NCI-H2227 (cell line): ENCODE results near the gene PFKP.
"Not testable (repeated sequence)": the region's sequence is repeated elsewhere in the genome, so short reads cannot be mapped to it uniquely, and the experiment has no call there.

ENCODE experiments used
- DNase-seq: peaks from one replicate; lab custom pipeline; 2025; ENCODE audit not compliant: unreplicated experiment; lab: John Stamatoyannopoulos, UW

Gene PFKP

DNA sequence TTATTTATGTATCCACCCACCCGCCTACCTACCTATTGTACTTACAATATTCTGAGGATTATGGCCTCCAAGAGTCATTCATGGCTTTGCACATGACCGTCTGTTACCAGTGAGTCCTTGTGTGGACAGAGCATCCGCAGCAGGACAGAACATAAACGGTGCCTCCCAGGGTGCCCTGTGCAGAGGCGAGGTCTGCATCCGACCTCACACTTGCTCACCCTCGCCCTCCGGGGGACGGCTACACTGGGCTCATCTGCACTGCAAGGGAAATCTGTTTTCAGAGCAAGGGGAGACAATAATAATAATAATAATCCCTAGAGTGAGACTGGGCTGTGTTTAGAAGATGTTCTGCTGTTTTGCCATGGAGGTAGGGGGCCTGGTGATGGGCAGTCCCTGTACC is 29.8 kb downstream of the PFKP start:
- no peak for DNase-seq

DNA sequence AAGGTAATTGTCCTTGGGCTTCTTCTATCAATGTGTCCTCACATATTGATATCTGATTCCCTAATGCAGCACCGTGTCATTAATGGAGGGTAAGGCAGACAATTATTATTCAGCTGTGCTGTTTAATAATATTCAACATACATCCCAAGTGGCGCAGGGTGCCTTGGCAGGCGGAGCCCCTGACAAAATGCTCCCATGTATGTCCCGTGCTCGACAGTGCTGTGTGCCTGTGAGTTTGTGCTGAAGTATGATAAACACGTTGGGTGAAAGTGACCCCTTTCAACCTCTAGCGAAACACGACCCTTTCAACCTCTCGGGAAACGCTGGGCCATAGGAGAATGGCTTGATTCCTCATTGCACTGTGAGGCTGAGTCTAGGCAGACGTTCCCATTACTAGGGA is 31.3 kb downstream of the PFKP start:
- DNase-seq: no peak

DNA sequence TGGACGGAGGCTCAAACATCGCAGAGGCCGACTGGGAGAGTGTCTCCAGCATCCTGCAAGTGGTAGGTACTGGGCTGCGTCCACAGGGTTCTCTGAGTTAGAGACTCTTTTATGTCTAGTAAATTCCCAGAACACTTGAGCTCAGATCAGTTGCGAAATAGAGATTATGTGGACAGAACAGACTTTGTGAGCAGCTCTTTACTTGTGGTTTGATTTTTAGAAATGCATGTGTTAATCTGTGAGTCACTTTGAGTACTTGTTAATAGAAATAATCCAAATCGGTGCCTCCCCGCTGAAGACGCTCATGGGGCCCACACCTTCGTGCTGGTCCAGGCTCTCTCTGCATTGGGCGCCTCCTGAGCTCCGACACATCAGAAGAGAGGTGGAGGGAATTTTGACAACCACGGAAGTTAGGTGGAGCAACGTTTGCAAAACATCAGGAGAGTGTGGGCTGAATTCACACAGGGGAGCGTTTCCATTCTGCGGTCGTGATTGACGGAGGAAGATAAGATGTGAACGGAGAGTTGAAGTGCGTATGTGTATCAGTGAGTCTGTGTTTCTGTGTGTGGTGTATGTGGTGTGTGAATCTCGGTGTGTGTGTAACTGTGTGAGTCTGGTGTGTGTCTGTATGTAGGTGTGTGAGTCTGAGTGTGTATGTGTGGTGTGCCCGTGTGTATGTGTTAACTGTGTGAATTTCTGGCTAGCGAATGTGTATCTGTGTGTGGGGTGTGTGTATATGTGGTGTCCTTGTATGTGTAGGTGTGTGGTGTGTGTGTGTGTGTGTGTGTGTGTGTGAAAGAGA is 32.1 kb downstream of the PFKP start:
- no peak for DNase-seq

DNA sequence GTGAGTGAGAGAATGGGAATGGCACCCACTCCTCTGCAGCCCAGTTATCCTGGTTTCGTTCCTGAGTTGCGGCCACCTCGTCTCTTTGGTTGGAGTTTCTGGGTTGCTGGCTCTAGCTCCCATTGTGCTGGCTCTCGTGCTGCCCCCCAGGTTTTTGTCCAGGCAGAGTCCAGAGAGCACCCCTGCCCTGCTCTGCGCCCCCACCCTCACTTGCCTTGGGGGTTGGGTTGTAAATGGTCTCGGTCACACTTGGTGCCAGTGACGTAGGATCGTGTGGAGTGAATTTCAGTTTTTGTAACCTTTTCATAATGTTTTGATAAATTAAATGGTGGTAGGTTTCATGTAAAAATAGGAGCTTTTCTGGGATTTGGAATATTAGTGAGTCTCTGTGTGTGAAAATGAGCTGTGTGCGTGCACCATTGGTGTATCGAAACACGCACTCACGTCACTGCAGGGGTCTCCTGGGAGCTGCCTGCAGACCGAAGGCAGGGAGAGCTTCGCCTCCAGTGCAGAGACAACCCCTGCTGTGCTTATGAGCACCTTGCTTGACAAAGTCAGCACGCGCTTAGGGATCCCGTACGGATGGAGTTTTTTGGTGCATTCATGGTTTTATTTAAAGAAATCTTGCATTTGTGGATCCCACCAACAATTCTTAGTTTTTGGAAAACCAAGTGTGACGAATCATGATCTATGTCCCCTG is 32.9 kb downstream of the PFKP start:
- DNase-seq: no peak

DNA sequence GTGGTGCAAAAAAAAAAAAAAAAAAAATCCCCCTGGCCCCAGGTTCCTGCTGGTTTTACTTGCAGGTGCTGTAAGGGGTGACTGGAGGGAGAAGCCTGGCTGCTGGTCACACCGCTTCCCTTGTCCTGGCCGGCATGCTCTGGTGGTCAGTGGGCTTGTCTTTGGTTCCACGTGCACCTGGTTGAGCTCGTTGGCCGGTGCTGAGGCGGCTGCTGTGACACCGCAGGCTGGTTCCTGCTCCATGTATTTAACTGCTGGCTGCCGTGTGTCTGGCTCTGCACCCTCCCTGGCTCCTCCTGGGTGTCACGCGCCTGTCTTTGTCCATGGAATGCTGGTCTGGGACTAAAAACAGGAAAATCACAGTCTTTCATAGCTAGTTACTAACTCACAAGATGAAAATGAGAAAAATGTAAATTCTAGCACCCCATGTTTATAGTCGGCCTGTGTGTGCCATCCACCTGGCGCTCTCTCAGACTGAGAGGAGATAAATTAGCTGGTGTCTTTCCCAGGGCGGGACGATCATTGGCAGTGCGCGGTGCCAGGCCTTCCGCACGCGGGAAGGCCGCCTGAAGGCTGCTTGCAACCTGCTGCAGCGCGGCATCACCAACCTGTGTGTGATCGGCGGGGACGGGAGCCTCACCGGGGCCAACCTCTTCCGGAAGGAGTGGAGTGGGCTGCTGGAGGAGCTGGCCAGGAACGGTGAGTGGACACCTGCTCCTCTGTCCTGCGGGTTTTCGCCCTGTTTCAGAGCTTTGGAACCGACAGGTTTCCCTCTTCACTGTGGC is 33.7 kb downstream of the PFKP start:
- DNase-seq: no peak

DNA sequence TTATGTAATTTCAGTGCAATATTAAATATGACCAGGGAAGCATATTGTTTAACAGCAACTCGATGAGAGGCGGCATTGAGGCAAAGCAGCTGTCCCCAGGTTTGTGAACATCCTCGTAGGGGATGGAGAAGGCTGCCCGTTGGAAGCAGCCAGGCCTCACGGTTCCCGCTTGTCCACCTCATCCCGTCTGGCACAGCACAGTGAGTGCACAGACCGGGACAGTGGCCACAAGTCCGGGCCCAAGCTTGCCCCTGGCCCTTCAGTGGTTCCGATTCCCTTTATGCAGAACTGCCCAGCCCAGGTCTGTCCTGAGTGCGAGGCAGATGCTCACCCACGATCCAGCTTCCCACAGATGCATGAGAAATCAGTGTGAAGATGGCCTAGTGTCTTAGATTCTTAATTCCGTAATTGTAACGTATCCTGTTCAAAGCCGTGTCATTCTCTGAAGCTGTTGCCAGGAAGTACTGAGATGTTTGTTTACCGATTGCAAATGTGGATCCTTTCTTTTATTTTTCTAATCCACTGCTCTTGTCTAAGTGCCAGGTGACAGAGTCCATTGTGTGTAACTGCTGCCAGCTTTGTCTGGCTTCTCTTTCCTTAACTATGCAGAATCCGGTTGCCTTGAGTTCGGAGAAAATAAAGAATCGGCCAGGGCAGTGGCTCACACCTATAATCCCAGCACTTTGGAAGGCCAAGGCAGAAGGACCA is 35.5 kb downstream of the PFKP start:
- no peak for DNase-seq

DNA sequence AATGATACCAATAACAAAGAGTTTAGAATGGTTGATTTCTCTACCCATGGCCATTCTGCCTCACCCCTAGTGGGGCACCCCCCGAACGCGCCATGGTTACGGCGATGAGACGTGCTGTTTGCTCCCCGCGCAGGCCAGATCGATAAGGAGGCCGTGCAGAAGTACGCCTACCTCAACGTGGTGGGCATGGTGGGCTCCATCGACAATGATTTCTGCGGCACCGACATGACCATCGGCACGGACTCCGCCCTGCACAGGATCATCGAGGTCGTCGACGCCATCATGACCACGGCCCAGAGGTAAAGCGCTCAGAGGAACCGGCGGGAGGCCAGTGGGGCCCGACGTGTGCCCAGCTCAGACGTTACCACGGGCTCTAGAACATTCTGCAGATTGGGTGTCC is 36.3 kb downstream of the PFKP start:
- no peak for DNase-seq

DNA sequence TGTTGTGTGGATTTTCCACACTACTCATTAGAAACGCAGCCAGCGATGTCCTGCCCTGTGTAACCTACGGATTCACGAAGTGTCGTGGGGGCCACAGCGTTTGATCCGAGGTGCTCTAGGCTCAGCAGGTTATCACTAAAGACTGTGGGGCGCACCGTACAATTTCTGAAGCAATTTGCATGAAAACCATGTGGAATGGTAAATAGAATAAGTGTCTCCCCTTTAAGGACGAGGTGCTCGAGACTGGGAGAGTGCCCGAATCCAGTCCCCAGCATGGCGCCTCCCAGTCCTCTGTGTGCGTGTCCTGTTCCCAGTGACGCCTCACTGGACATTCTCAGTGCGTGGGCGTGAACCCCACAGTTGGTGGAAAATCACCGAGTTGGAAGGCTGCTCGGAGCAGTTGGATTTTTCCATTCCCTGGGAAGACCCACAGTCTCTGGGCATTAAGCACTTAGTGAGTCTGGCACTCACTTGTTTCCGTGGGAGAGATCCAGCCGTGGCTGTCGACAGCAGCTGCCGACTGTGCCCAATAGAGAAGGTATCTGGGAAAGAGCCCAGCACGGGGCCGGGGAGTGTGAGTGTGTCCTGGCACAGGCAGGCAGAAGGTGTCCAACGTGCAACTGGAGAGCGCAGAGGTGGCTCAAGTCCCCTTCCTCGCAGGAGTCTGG is 37.0 kb downstream of the PFKP start:
- no peak for DNase-seq

DNA sequence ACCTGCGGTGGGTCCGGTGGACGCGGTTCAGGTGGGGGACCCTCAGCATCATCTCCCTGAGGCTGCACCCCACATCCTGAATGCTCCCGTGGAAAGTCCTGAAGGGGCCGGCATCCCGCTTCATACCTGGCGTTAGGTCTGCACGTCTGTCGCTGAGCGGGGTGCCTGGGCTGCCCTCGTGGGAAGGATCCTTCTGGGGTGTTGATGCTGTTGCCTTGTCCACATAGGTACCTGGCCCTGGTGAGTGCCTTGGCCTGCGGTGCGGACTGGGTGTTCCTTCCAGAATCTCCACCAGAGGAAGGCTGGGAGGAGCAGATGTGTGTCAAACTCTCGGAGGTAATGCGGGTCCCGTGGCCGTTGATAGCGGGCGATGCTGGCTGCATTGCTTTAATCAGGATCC is 37.8 kb downstream of the PFKP start:
- DNase-seq: no peak

DNA sequence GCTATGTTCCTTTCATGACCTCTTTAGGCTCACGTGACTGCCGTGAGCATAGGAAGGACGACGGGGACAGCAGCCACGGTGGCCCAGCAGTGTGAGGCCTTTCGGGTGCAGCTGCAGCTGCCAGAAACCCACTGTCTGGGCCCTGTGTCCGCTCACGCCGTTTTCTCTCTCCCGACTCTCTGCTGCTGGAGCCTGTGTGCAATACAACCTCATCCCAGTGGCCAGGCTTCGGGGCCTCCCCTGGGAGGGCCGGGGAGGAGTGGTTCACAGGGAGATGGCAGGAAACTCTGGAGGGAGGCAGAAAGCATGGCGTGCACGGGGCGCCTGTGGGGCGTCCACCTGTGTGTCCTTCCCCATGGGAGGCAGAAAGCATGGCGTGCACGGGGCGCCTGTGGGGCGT is 38.6 kb downstream of the PFKP start:
- DNase-seq: no peak

DNA sequence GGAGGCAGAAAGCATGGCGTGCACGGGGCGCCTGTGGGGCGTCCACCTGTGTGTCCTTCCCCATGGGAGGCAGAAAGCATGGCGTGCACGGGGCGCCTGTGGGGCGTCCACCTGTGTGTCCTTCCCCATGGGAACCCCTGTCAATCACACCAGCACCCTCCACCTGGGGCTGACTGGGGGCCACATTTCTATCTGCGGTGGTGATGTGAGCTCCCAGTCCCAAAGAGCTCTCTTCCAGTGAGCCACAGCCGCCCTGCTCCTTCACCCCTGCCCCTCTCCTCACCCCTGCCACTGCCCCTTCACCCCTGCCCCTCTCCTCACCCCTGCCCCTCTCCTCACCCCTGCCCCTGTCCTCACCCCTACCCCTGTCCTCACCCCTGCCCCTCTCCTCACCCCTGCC is 39.0 kb downstream of the PFKP start:
- DNase-seq: not testable (repeated sequence)

DNA sequence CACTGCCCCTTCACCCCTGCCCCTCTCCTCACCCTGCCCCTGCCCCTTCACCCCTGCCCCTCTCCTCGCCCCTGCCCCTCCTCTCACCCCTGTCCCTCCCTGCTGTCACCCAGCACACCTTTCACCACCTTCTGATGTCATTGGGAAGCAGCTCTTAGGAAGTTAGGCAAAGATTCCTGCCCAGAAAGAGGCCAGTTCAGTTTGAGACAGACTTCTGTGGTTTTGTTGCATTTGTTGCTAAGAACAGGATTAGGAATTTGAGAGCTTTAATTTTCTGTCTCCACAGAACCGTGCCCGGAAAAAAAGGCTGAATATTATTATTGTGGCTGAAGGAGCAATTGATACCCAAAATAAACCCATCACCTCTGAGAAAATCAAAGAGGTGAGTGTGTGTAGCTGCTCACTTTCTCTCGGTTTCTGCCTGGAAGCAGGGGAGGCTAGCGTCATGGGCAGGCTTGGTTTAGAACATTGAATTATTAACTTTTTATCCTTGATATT is 39.6 kb downstream of the PFKP start:
- no peak for DNase-seq

DNA sequence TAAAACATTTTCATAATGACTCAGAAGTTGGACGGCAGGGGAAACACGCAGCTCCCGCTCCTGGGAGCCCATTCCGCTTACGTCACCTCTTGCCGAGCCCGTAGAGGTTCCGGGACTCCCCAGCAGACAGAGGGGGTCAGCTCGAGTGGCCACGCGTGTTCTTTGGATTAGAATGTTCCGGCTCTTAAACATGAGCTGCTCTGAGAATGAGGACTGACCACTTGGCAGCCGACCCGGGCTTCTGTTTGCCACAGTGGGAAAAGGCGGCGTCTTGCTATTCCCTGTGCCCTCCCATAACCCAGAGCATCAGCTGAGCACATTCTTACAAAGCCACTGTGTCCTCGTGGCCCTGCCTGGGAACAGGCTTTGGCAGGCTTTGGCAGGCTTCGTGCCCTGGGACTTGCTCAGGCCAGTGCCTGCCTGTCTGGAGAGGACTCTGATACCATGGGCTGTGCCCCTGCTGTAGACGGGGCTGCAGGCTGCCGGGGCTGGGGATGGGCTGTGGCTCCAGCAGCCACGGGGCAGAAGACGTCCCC is 40.1 kb downstream of the PFKP start:
- no peak for DNase-seq

DNA sequence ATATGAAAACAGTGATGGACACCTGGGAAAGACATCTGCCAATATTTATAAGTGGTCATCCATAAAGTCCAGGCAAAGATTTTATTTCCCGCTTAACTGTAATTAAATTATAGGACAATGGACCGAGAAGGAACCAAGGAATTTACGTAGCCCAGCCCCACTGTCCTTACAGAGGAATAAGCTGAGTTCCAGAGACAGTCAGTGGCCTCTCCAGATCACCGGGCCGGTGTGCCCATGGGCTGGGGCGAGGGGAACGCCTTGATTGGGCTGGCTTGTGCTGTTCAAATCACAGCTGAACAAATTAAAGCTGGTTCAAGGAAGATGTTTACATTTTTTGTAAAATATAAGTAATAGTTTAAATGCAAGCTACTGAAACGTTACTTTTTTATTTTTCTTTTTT is 40.7 kb downstream of the PFKP start:
- DNase-seq: no peak

DNA sequence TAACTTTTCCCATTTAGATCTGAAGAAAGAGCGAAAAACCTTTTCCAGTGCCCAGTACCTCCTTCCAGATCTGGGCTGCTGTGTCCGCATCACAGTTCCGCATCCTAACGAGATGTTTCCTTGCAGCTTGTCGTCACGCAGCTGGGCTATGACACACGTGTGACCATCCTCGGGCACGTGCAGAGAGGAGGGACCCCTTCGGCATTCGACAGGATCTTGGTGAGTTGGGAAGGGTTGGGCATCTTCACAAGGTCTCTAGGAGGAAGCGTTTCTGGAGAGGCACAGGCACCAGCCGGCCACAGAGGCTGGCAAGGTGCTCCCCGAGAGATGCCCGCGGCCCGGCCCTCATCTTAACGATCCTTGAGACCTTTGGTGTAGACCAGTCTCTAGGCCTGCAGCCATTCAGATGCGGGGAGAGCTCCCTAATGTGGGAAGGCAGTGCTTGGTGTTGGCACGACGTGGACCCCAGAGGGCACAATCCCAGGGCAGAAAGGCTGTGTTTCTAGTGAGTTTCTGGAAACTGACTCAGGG is 41.3 kb downstream of the PFKP start:
- no peak for DNase-seq

DNA sequence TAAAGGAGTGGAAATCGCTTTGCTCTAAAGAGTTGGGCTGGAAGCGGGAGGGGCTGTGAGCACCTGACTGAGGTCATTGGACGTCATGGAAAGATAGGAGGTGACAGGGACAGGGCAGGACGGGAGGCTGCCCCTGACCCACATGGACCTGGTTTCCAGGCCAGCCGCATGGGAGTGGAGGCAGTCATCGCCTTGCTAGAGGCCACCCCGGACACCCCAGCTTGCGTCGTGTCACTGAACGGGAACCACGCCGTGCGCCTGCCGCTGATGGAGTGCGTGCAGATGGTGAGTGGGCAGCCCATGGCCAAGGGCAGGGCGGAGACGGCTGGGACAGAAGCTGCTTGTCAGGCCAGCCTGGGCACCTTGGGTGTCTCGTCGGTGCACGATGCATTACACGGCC is 41.8 kb downstream of the PFKP start:
- DNase-seq: no peak

DNA sequence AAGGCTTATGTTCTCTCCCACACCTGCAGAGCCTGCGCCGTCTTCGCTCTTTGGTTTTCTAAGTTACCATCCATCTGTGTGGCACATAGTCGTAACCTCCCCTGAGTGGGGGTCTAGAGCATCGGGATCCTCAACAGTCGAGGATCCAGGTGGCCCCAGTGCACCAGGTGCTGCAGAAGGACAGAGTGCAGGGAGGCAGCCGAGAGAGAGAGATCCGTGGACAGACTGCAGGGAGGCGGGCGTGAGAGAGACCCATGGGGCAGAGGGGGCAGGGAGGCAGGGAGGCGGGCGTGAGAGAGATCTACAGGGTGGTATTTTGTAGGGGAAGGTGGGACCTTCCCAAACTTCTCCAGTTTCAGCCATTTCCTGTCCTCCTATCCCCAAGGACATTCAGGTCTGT is 42.3 kb downstream of the PFKP start:
- no peak for DNase-seq

DNA sequence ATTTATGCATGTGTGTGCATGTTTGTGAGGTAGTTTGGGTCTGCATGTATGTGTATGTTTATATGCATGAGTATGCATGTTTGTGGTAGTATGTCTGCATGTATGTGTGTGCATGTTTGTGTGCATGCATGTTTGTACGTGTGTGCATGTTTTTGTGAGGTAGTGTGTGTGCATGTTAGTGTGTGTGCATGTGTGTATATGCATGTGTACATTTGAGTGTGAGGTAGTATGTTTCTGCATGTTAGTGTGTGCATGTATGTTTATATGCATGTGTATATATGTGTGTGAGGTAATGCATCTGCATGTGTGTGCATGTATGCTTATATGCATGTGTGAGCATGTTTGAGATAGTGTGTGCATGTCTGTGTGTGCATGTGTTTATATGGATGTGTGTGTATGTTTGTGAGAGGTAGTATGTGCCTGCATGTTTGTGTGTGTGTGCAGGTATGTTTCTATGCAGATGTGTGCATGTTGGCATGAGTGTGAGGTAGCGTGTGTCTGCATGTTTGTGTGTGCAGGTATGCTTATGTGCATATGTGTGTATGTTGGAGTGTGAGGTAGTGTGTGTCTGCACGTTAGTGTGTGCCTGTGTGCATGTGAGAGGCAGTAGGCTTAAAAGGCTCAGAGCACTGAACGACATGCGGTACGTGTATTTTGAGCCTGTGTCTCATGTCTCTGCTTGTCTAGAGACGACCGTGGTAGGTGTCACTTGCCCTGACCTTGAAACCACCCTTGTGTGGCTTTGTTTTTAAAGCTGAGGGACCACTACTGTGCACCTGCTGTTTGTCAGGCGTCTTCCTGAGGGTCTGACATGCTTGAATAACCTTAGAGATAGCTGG is 43.7 kb downstream of the PFKP start:
- no peak for DNase-seq

DNA sequence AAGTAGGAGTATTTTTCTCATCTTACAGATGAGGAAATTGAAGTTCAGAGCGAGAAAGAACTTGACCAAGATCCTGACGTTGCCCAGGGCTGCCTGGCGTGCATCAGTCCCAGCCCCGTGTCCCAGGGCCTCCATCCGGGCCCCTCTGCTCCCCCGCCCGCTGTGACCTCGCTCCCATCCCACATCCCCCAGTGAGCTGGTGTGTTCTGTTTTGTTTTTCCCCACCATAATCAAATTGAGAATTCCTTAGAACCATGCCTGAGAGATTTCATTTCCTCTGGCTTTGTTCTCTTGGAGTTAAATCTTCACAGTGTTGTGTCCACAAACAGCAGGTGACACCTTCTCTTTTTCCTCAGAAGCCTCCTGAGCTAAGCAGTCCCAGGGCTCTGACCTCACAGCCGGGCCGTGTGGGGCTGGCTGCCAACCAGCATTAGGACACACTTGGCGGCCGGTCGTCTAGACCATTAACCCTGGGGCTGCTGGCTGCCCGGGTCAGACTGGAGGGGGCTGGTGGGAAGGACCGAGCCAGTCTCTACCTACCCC is 44.3 kb downstream of the PFKP start:
- no peak for DNase-seq
